ENCODE results near the gene YKT6. TPM values are rescaled to one million over a fixed set of nuclear protein-coding genes. Genes with fewer than 3 reads are reported as not detected.

The YKT6 gene
- total and polyA plus RNA-seq, 2 donors (not counting 3 experiments of a cell fraction or from before 2014, with no cell fraction given): 117 to 120 TPM

Other genes starting within 250 kb of the YKT6 start
- 0.12 TPM in 1 of 2 replicates, not detected in the other for gene SPDYE1, start 203.1 kb upstream of the YKT6 start, total RNA-seq
- gene SPDYE1, start 203.1 kb upstream of the YKT6 start, polyA plus RNA-seq: not detected in 2 replicates
- gene DBNL, start 156.3 kb upstream of the YKT6 start, total RNA-seq: 92.1 and 94.0 TPM in 2 replicates
- 123 and 127 TPM in 2 replicates for gene DBNL, start 156.3 kb upstream of the YKT6 start, polyA plus RNA-seq
- gene PGAM2, start 135.4 kb upstream of the YKT6 start, total RNA-seq: not detected in 2 replicates
- gene PGAM2, start 135.4 kb upstream of the YKT6 start, polyA plus RNA-seq: 0.11 and 0.19 TPM in 2 replicates
- 14.6 and 20.0 TPM in 2 replicates for gene POLM, start 118.4 kb upstream of the YKT6 start, total RNA-seq
- 10.5 and 12.4 TPM in 2 replicates for gene POLM, start 118.4 kb upstream of the YKT6 start, polyA plus RNA-seq
- gene AEBP1, start 96.6 kb upstream of the YKT6 start, total RNA-seq: 47.7 and 48.0 TPM in 2 replicates
- gene AEBP1, start 96.6 kb upstream of the YKT6 start, polyA plus RNA-seq: 20.6 and 23.2 TPM in 2 replicates
- 96.5 and 106 TPM in 2 replicates for gene POLD2, start 77.4 kb upstream of the YKT6 start, total RNA-seq
- 122 and 137 TPM in 2 replicates for gene POLD2, start 77.4 kb upstream of the YKT6 start, polyA plus RNA-seq
- gene MYL7, start 59.6 kb upstream of the YKT6 start, total RNA-seq: not detected in 2 replicates
- not detected in 2 replicates for gene MYL7, start 59.6 kb upstream of the YKT6 start, polyA plus RNA-seq
- 0.32 and 0.51 TPM in 2 replicates for gene GCK, start 11.5 kb upstream of the YKT6 start, total RNA-seq
- gene GCK, start 11.5 kb upstream of the YKT6 start, polyA plus RNA-seq: 0.13 and 0.17 TPM in 2 replicates
- gene CAMK2B, start 124.6 kb downstream of the YKT6 start, total RNA-seq: 1.4 and 1.6 TPM in 2 replicates
- gene CAMK2B, start 124.6 kb downstream of the YKT6 start, polyA plus RNA-seq: 0.57 and 0.72 TPM in 2 replicates

Data from endothelial cell of umbilical vein (primary cell).